Measurements from ENCODE around the gene KRTAP12-3. TPM values are rescaled to one million over a fixed set of nuclear protein-coding genes. Genes with fewer than 3 reads are reported as not detected.
"Not testable (repeated sequence)": the region's sequence is repeated elsewhere in the genome, so short reads cannot be mapped to it uniquely, and the experiment has no call there.

The KRTAP12-3 gene
- total RNA-seq, 4 donors from 2014 or later = 13.2 TPM; not detected in 3

DNA sequence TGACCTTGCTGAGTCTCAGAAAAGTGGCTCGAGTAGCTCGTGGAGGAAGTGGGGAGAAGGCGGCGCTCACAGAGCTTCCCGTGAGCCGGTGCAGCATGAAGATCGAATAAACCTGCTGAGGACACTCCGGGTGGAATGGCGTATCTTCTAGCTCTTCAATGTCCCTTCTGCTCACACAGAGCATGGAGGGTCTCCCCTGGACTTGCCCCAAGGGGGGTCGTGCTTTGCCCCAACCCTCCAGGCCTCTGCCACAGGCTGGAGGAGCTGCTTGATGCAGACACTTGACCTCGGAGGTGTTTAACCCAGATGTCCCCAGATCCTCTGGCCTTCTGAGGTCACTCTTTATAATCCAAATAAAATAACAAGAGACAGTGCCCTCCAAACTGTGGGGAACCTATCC, 37.0 kb downstream of the KRTAP12-3 start:
- peak in 1 of 2 donors; percentile 59 for DNase-seq (ENCODE audit: low spot score in 2 of 2)
- intact Hi-C loops (cut with DNase I; ENCODE audit: low total_unique reads) = no loop called here
- no peak overlapping the region for H3K4me3 ChIP-seq (ENCODE audit: low read depth, poor library complexity, severe bottlenecking)
- 75 to 80% methylated on average over 11 of the region's 11 CpGs for WGBS, 2 donors
- TF ChIP-seq, protein P1, sequence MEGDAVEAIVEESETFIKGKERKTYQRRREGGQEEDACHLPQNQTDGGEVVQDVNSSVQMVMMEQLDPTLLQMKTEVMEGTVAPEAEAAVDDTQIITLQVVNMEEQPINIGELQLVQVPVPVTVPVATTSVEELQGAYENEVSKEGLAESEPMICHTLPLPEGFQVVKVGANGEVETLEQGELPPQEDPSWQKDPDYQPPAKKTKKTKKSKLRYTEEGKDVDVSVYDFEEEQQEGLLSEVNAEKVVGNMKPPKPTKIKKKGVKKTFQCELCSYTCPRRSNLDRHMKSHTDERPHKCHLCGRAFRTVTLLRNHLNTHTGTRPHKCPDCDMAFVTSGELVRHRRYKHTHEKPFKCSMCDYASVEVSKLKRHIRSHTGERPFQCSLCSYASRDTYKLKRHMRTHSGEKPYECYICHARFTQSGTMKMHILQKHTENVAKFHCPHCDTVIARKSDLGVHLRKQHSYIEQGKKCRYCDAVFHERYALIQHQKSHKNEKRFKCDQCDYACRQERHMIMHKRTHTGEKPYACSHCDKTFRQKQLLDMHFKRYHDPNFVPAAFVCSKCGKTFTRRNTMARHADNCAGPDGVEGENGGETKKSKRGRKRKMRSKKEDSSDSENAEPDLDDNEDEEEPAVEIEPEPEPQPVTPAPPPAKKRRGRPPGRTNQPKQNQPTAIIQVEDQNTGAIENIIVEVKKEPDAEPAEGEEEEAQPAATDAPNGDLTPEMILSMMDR (IDR thresholded peaks at IDR 0.05) = no peak
- TF ChIP-seq POLR2A (IDR thresholded peaks at IDR 0.05) = no peak

DNA sequence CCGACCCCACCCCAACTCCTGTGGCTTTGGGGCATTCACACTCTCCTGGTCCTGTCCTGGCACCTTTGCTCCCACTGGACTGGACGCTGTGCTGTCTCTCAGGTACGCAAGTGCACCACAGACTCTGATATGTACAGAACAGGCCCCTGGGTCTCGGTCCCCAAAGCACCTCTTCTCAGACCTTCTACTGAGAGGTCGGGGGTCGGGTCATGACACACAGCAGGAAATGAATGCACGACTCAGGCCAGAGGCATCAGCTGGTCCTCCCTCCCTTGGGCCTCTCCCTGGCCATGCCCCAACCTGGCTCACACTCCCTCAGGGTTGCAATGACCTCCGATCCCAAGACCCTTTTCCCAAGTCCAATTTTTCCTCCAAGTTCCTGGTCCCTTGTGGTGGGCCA, 37.5 kb downstream of the KRTAP12-3 start:
- intact Hi-C loops (cut with DNase I; ENCODE audit: low total_unique reads) = no loop called here
- TF ChIP-seq POLR2A (IDR thresholded peaks at IDR 0.05) = no peak
- TF ChIP-seq, protein P1 (IDR thresholded peaks at IDR 0.05) = no peak
- peak in 1 of 2 donors; percentile 68 for DNase-seq (ENCODE audit: low spot score in 2 of 2)
- no peak overlapping the region for H3K4me3 ChIP-seq (ENCODE audit: low read depth, poor library complexity, severe bottlenecking)
- WGBS, 2 donors = 65 to 74% methylated on average over 8 of the region's 8 CpGs

DNA sequence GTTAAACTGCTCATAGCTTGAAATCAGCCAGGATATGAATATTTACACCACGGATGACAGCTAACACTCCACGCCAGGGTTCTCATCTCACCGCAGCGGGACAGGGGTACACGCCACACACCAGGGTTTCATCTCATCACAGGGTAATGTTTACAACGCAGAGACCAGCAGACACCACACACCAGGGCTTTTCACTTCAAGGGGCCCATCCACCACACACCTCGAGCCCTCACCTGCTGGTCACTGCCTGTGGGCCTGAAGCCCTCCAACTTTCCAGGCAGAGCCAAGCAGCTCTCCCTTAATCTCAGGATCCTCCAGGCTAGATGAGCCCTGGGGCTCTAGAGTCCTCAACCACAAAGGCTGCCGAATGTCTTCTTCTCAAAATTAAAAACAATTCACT, 37.9 kb downstream of the KRTAP12-3 start:
- 85 to 86% methylated on average over 8 of the region's 8 CpGs for WGBS, 2 donors
- TF ChIP-seq, protein P1 (IDR thresholded peaks at IDR 0.05) = no peak
- TF ChIP-seq POLR2A (IDR thresholded peaks at IDR 0.05) = no peak
- H3K4me3 ChIP-seq (ENCODE audit: low read depth, poor library complexity, severe bottlenecking) = no peak overlapping the region
- intact Hi-C loops (cut with DNase I; ENCODE audit: low total_unique reads) = no loop called here
- DNase-seq (ENCODE audit: low spot score in 2 of 2) = peak in 1 of 2 donors; percentile 34

DNA sequence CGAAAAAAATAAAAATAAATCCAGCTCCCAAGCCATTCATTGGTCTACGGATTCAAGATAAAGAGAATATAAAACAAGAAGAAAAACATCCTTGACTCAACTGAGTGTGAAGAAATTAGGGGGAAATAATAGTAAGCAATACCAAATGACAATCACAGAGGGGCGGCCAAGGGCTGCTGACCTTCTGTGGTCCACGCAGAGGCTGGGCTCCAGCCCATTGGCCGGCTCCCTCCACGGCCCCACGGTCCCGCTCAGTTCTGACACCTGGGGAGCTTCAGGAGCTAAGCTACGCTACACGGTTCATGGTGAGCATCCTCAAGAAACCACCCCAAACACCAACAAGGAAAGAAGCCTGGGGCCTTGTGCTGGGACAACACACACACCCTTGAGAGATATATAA, 38.8 kb downstream of the KRTAP12-3 start:
- intact Hi-C loops (cut with DNase I; ENCODE audit: low total_unique reads) = no loop called here
- TF ChIP-seq, protein P1 (IDR thresholded peaks at IDR 0.05) = no peak
- no peak for TF ChIP-seq POLR2A (IDR thresholded peaks at IDR 0.05)
- 75 to 78% methylated on average over 10 of the region's 10 CpGs for WGBS, 2 donors
- H3K4me3 ChIP-seq (ENCODE audit: low read depth, poor library complexity, severe bottlenecking) = no peak overlapping the region
- DNase-seq (ENCODE audit: low spot score in 2 of 2) = peak in 1 of 2 donors; percentile 61

- H3K4me3 ChIP-seq (ENCODE audit: low read depth, poor library complexity, severe bottlenecking); intact Hi-C loops (cut with DNase I; ENCODE audit: low total_unique reads): not testable (repeated sequence)
- WGBS, 2 donors = 54 to 64% methylated on average over 12 to 20 of the region's 21 CpGs
- DNase-seq (ENCODE audit: low spot score in 2 of 2) = peak in 1 of 2 donors; percentile 37
Measured at GRCh38 chr21:44697172-44697810, 39.6 kb downstream of the KRTAP12-3 start, which contains the start of gene KRTAP10-12. Gene KRTAP10-12, plus strand, starts transcription at chr21:44697172. Its CDS starts 30 bp downstream, at chr21:44697202.

- intact Hi-C loops (cut with DNase I; ENCODE audit: low total_unique reads) = no loop called here
- no peak for TF ChIP-seq POLR2A (IDR thresholded peaks at IDR 0.05)
- TF ChIP-seq, protein P1 (IDR thresholded peaks at IDR 0.05) = no peak
- WGBS, 2 donors = 48 to 69% methylated on average over 27 to 34 of the region's 35 CpGs
- peak in 1 of 2 donors; percentile 84 for DNase-seq (ENCODE audit: low spot score in 2 of 2)
- no peak overlapping the region for H3K4me3 ChIP-seq (ENCODE audit: low read depth, poor library complexity, severe bottlenecking)
Measured at GRCh38 chr21:44697811-44698734, 40.3 kb downstream of the KRTAP12-3 start.
